H1 (cell line): ENCODE measurements around the gene OXER1. TPM values are rescaled to one million over a fixed set of nuclear protein-coding genes. Genes with fewer than 3 reads are reported as not detected.
A peak's percentile ranks its signal among the peaks of the same experiment; 100 is the strongest.

Experiments used
- CTCF ChIA-PET: fragments of 300-600 bp; sonication (Branson Sonifier 250); formaldehyde crosslinking; loops from one replicate; lab custom pipeline; 2021; ENCODE audit not compliant: partially characterized antibody; lab: Charles Lee
- POLR2A ChIA-PET: fragments of 300-600 bp; sonication (Branson Sonifier 250); formaldehyde crosslinking; loops from one replicate; lab custom pipeline; 2021; ENCODE audit warnings: inconsistent platforms; ENCODE audit not compliant: partially characterized antibody; lab: Charles Lee
- DNase-seq, 2 experiments: peaks; one replicate each; pipeline versions ENCODE4 v3.0.0 to v3.0.0-alpha.2; 2010 to 2022; ENCODE audit warnings: low spot score in 2 of 2, low read depth in 1 of 2, mixed read lengths in 1 of 2
- FAIRE-seq: peaks from 2 replicates; lab custom pipeline; 2011; peaks lifted over from hg19 to GRCh38; lab: Jason Lieb, UNC
- H2AFZ ChIP-seq: 2 replicates; pipeline ENCODE4 v1.8.1; 2012; ENCODE audit warnings: low read length, inconsistent platforms
- H2AK5ac ChIP-seq: 2 replicates; pipeline ENCODE4 v1.6.1; 2013; ENCODE audit warnings: low read depth, low read length
- H2BK120ac ChIP-seq: replicated peaks from 2 replicates; pipeline ENCODE3; 2013; ENCODE audit warnings: low read depth, low read length, inconsistent platforms
- H2BK12ac ChIP-seq: 2 replicates; pipeline ENCODE4 v1.6.1; 2013; ENCODE audit warnings: low read depth, low read length
- H2BK15ac ChIP-seq: 2 replicates; pipeline ENCODE4 v1.6.1; 2013; ENCODE audit warnings: low read length
- H2BK20ac ChIP-seq: 2 replicates; pipeline ENCODE4 v1.6.1; 2013; ENCODE audit warnings: low read length
- H2BK5ac ChIP-seq: 2 replicates; pipeline ENCODE4 v1.6.1; 2013; ENCODE audit warnings: low read depth, low read length
- H3K14ac ChIP-seq: 2 replicates; pipeline ENCODE4 v1.6.1; 2013; ENCODE audit warnings: inconsistent platforms; ENCODE audit not compliant: insufficient read length
- H3K18ac ChIP-seq: 2 replicates; pipeline ENCODE4 v1.6.1; 2013; ENCODE audit warnings: low read length; ENCODE audit errors: extremely low read depth
- H3K23ac ChIP-seq: 2 replicates; pipeline ENCODE4 v1.6.1; 2013; ENCODE audit warnings: inconsistent platforms; ENCODE audit not compliant: insufficient read length
- H3K23me2 ChIP-seq: 2 replicates; pipeline ENCODE4 v1.6.1; 2013; ENCODE audit warnings: low read depth, low read length
- H3K27ac ChIP-seq: 2 replicates; pipeline ENCODE4 v1.6.1; 2011; ENCODE audit warnings: low read depth, low read length, inconsistent platforms
- H3K27me3 ChIP-seq, 4 experiments: replicated peaks in 1 of 4; 1 replicate in 1 of 4; 2 replicates in 3 of 4; pipeline versions ENCODE4 v1.6.1 to v1.8.1; 2011 to 2013; ENCODE audit warnings: low read length in 3 of 4, mild to moderate bottlenecking in 3 of 4, inconsistent platforms in 2 of 4, mixed read lengths in 2 of 4, moderate library complexity in 1 of 4; ENCODE audit not compliant: control insufficient read depth in 3 of 4, insufficient read depth in 3 of 4; ENCODE audit errors: extremely low read depth in 1 of 4
- H3K36me3 ChIP-seq, 4 experiments: 2 replicates each; pipeline versions ENCODE4 v1.6.1 to v1.8.1; 2011 to 2013; ENCODE audit warnings: mild to moderate bottlenecking in 4 of 4, low read length in 3 of 4, moderate library complexity in 2 of 4, control low read depth in 1 of 4, inconsistent platforms in 1 of 4; ENCODE audit not compliant: insufficient read depth in 4 of 4, control insufficient read depth in 2 of 4
- H3K4ac ChIP-seq: replicated peaks from 2 replicates; pipeline ENCODE3; 2013; ENCODE audit warnings: low read length, low read depth, mixed read lengths, inconsistent platforms; ENCODE audit not compliant: insufficient read length
- H3K4me1 ChIP-seq, 4 experiments: replicated peaks in 1 of 4; 1 replicate in 1 of 4; 2 replicates in 3 of 4; pipeline versions ENCODE4 v1.6.1 to v1.8.1; 2011 to 2013; ENCODE audit warnings: low read length in 3 of 4, inconsistent platforms in 2 of 4, mixed read lengths in 1 of 4; ENCODE audit not compliant: insufficient read depth in 4 of 4, control insufficient read depth in 3 of 4
- H3K4me2 ChIP-seq, 2 experiments: 2 replicates each; pipeline versions ENCODE4 v1.6.1 to v1.8.1; 2011 to 2013; ENCODE audit warnings: low read depth in 2 of 2, low read length in 2 of 2, control low read depth in 1 of 2, inconsistent platforms in 1 of 2, mild to moderate bottlenecking in 1 of 2; ENCODE audit not compliant: insufficient read depth in 1 of 2
- H3K4me3 ChIP-seq, 4 experiments: fragments of 200-600, 300-600 bp in 1 of 4; sonication (generic), shearing (Covaris generic), sonication (Bioruptor Twin) in 1 of 4; 2 replicates each; pipeline versions ENCODE4 v1.5.1 to v1.8.1; 2011 to 2016; ENCODE audit warnings: low read length in 4 of 4, low read depth in 3 of 4, control low read depth in 2 of 4, inconsistent platforms in 2 of 4, mild to moderate bottlenecking in 2 of 4, mixed read lengths in 1 of 4, moderate library complexity in 1 of 4; ENCODE audit not compliant: insufficient read depth in 2 of 4; ENCODE audit errors: extremely low read depth in 1 of 4
- H3K56ac ChIP-seq: replicated peaks from 2 replicates; pipeline ENCODE3; 2013; ENCODE audit warnings: low read depth, mild to moderate bottlenecking, mixed read lengths, low read length, inconsistent platforms; ENCODE audit not compliant: insufficient read length
- H3K79me1 ChIP-seq: 2 replicates; pipeline ENCODE4 v1.6.1; 2013; ENCODE audit warnings: low read depth, low read length, control low read depth
- H3K79me2 ChIP-seq, 2 experiments: 2 replicates each; pipeline versions ENCODE4 v1.6.1 to v1.8.1; 2012 to 2013; ENCODE audit warnings: low read length in 2 of 2, mild to moderate bottlenecking in 2 of 2, inconsistent platforms in 1 of 2; ENCODE audit not compliant: insufficient read depth in 2 of 2, control insufficient read depth in 1 of 2
- H3K9ac ChIP-seq, 4 experiments: replicated peaks in 1 of 4; 1 replicate in 1 of 4; 2 replicates in 3 of 4; pipeline versions ENCODE4 v1.6.1 to v1.8.1; 2011 to 2013; ENCODE audit warnings: low read depth in 3 of 4, low read length in 3 of 4, control low read depth in 2 of 4, mild to moderate bottlenecking in 2 of 4, moderate library complexity in 2 of 4, inconsistent platforms in 1 of 4; ENCODE audit errors: extremely low read depth in 1 of 4
- H3K9me3 ChIP-seq, 2 experiments: 2 replicates each; pipeline versions ENCODE4 v1.6.1 to v1.8.1; 2012 to 2013; ENCODE audit warnings: mild to moderate bottlenecking in 2 of 2, moderate library complexity in 2 of 2, control low read depth in 1 of 2, inconsistent platforms in 1 of 2, low read depth in 1 of 2, low read length in 1 of 2, mixed read lengths in 1 of 2; ENCODE audit not compliant: insufficient read depth in 2 of 2
- H4K20me1 ChIP-seq, 2 experiments: replicated peaks in 1 of 2; 2 replicates each; pipeline versions ENCODE3 to v1.8.1; 2011 to 2013; ENCODE audit warnings: inconsistent platforms in 2 of 2, low read length in 2 of 2, mild to moderate bottlenecking in 1 of 2; ENCODE audit not compliant: insufficient read depth in 2 of 2, control insufficient read depth in 1 of 2
- H4K5ac ChIP-seq: 2 replicates; pipeline ENCODE4 v1.6.1; 2013; ENCODE audit warnings: low read length, low read depth, mixed read lengths, inconsistent platforms; ENCODE audit not compliant: insufficient read length
- H4K8ac ChIP-seq: 2 replicates; pipeline ENCODE4 v1.8.0; 2013; ENCODE audit warnings: mild to moderate bottlenecking, moderate library complexity, low read length, inconsistent platforms; ENCODE audit not compliant: insufficient read depth; ENCODE audit errors: extremely low read depth
- H4K91ac ChIP-seq: replicated peaks from 2 replicates; pipeline ENCODE3; 2013; ENCODE audit warnings: low read length, mixed read lengths, inconsistent platforms; ENCODE audit not compliant: insufficient read length
- CTCF ChIP-seq, 3 experiments: IDR thresholded peaks; 1 replicate in 2 of 3; 2 replicates in 1 of 3; pipeline versions ENCODE4 v1.5.1 to v1.6.1; 2011; ENCODE audit warnings: low read length in 3 of 3, mild to moderate bottlenecking in 3 of 3, inconsistent platforms in 2 of 3, low read depth in 1 of 3, moderate library complexity in 1 of 3; ENCODE audit not compliant: insufficient read depth in 1 of 3; ENCODE audit errors: control extremely low read depth in 1 of 3
- RAD21 ChIP-seq, 2 experiments: IDR thresholded peaks in 1 of 2; conservative IDR thresholded peaks in 1 of 2; 2 replicates each; pipeline ENCODE4 v1.6.1; 2011; ENCODE audit warnings: low read depth in 2 of 2, low read length in 2 of 2, improper control_type of control experiment in 1 of 2, inconsistent platforms in 1 of 2, mild to moderate bottlenecking in 1 of 2, moderate library complexity in 1 of 2
- SP1 ChIP-seq: IDR thresholded peaks from 2 replicates; pipeline ENCODE4 v1.6.1; 2011; ENCODE audit warnings: low read depth, low read length
- ZNF274 ChIP-seq: IDR thresholded peaks from 2 replicates; pipeline ENCODE4 v1.7.0; 2012; ENCODE audit warnings: low read length, borderline replicate concordance; ENCODE audit errors: extremely low read depth
- WGBS, 2 experiments: shearing (Covaris generic) in 1 of 2; methylation state at CpG; one replicate each; pipeline versions ENCODE4 v1.1.6 to v1.1.7; 2013 to 2015; ENCODE audit warnings: low lambda C conversion rate in 2 of 2, mixed read lengths in 2 of 2, inconsistent platforms in 1 of 2, low coverage in 1 of 2, missing lambda C conversion rate in 1 of 2; ENCODE audit not compliant: insufficient replicate concordance in 2 of 2, insufficient coverage in 1 of 2, insufficient read length in 1 of 2; ENCODE audit errors: extremely low coverage in 1 of 2, missing lambda C conversion rate in 1 of 2; 5-methylcytosine and 5-hydroxymethylcytosine counted together
- polyA plus RNA-seq, 7 experiments: library from polyadenylated mRNA; depleted of rRNA in 3 of 7; stranded (reverse) in 5 of 7; unstranded in 2 of 7; fragments of >200 nt in 5 of 7; fragments of 200-250 nt in 2 of 7; gene quantifications; 1 replicate in 5 of 7; 2 replicates in 1 of 7; 4 replicates in 1 of 7; pipeline versions ENCODE4 v1.2.1 to v1.2.3, GENCODE V29; 2011 to 2013; ENCODE audit warnings: missing spikeins in 2 of 7, mixed read lengths in 2 of 7
- total RNA-seq: library from RNA; stranded (reverse); fragmentation: NEBNext Ultra II Directional; extraction: Animal tissue kit (Norgen Biotek cat#: 25700); gene quantifications from 2 replicates; pipeline ENCODE4 v1.2.1, GENCODE V29; 2021

OXER1 gene
- total and polyA plus RNA-seq, 2 of the 8 experiments (the other 6 are each of a cell fraction or from before 2014, with no cell fraction given), result 1.2 to 2.9 TPM

GRCh38 chr2:42802150-42802549 is 38.2 kb upstream of the OXER1 start:
- no peak overlapping the region for H2BK15ac ChIP-seq
- TF ChIP-seq SP1 (no peak), CTCF (IDR thresholded peaks at IDR 0.05; ENCODE audit: control extremely low read depth in 1 of 3, insufficient read depth in 1 of 3, low read depth in 1 of 3, low read length in 3 of 3) (0 out of 4 replicates have a peak, but pooled peaks of 1 of the 3 experiments have one; percentile 2), RAD21 (IDR thresholded peaks at IDR 0.05 in 1 of 2, conservative IDR thresholded peaks at IDR 0.05 in 1 of 2; ENCODE audit: low read depth in 2 of 2, low read length in 2 of 2) (peak; percentile 20 to 37; a peak in 2 of 4 replicates), ZNF274 (no peak)
- ChIA-PET POLR2A (no interaction called here), CTCF (no interaction called here)
- no peak overlapping the region for H3K27ac ChIP-seq
- no peak overlapping the region for H4K8ac ChIP-seq
- DNase-seq (no peak), FAIRE-seq (no peak)
- no peaks in the 10 kb centered on the region for H3K79me1 ChIP-seq
- H4K91ac ChIP-seq, result no peak overlapping the region
- no peak overlapping the region for H2AFZ ChIP-seq
- no peak overlapping the region for H3K4me3 ChIP-seq
- no peak overlapping the region for H3K4me2 ChIP-seq
- H3K4ac ChIP-seq, result no peak overlapping the region
- H3K14ac ChIP-seq, result no peak overlapping the region
- no peaks in the 10 kb centered on the region for H3K9me3 ChIP-seq
- no peaks in the 10 kb centered on the region for H3K36me3 ChIP-seq
- no peak overlapping the region for H3K56ac ChIP-seq
- no peak overlapping the region for H2BK120ac ChIP-seq
- H3K9ac ChIP-seq, result no peak overlapping the region
- no peaks in the 10 kb centered on the region for H3K4me1 ChIP-seq
- H3K23ac ChIP-seq, result no peak overlapping the region
- no peaks in the 10 kb centered on the region for H4K20me1 ChIP-seq
- H2BK12ac ChIP-seq, result no peak overlapping the region
- no peaks in the 10 kb centered on the region for H3K27me3 ChIP-seq
- no peaks in the 10 kb centered on the region for H3K79me2 ChIP-seq
- no peak overlapping the region for H2BK5ac ChIP-seq
- H3K18ac ChIP-seq, result no peak overlapping the region
- H2BK20ac ChIP-seq, result no peak overlapping the region
- no peak overlapping the region for H2AK5ac ChIP-seq
- H3K23me2 ChIP-seq, result no peaks in the 10 kb centered on the region
- no peak overlapping the region for H4K5ac ChIP-seq
- WGBS, 2 experiments, result 95% methylated on average over 6 of the region's 6 CpGs; no CpG with 5 or more reads in 1 of the 2 experiments
